GM23338 (cell line): ENCODE measurements around the gene ADM2. TPM values are rescaled to one million over a fixed set of nuclear protein-coding genes. Genes with fewer than 3 reads are reported as not detected.

Experiments
- ATAC-seq: fragments of 200-7000 bp; cut with Tn5 transposase; 3 replicates; pipeline ENCODE4 v1.9.1; 2020
- DNase-seq: peaks from one replicate; pipeline ENCODE4 v3.0.0-alpha.2; 2015; ENCODE audit warnings: low spot score
- H2AFZ ChIP-seq: fragments of 200-600 bp; sonication (generic); 2 replicates; pipeline ENCODE4 v1.8.0; 2016; ENCODE audit warnings: antibody characterized with exemption, mild to moderate bottlenecking, moderate library complexity
- H3F3A ChIP-seq: fragments of 200-600 bp; sonication (generic); replicated peaks from 2 replicates; pipeline ENCODE4 v1.8.0; 2017; ENCODE audit warnings: antibody characterized with exemption, mixed run types, low read depth
- H3K27ac ChIP-seq: fragments of 200-600 bp; sonication (generic); 2 replicates; pipeline ENCODE4 v1.6.1; 2016; ENCODE audit warnings: low read depth
- H3K27me3 ChIP-seq: fragments of 200-600 bp; sonication (generic); 2 replicates; pipeline ENCODE4 v1.8.0; 2016; ENCODE audit warnings: mild to moderate bottlenecking, mixed run types, moderate library complexity; ENCODE audit not compliant: insufficient read depth
- H3K36me3 ChIP-seq: fragments of 200-600 bp; sonication (generic); 2 replicates; pipeline ENCODE4 v1.8.0; 2016; ENCODE audit warnings: mild to moderate bottlenecking; ENCODE audit not compliant: insufficient read depth
- H3K4me1 ChIP-seq: fragments of 200-600 bp; sonication (generic); 2 replicates; pipeline ENCODE4 v1.8.0; 2016; ENCODE audit warnings: mild to moderate bottlenecking, moderate library complexity; ENCODE audit not compliant: insufficient read depth
- H3K4me2 ChIP-seq: fragments of 200-600 bp; sonication (generic); 2 replicates; pipeline ENCODE4 v1.7.1; 2017; ENCODE audit warnings: mixed run types
- H3K4me3 ChIP-seq: fragments of 200-600 bp; sonication (generic); 2 replicates; pipeline ENCODE4 v1.6.1; 2016; ENCODE audit warnings: mixed run types
- H3K79me2 ChIP-seq: fragments of 200-600 bp; sonication (generic); replicated peaks from 2 replicates; pipeline ENCODE4 v1.8.0; 2017; ENCODE audit warnings: mild to moderate bottlenecking; ENCODE audit not compliant: insufficient read depth
- H3K9me2 ChIP-seq: fragments of 200-600 bp; sonication (generic); 2 replicates; pipeline ENCODE4 v1.8.0; 2017; ENCODE audit not compliant: insufficient read depth
- H4K20me1 ChIP-seq: fragments of 200-600 bp; sonication (generic); replicated peaks from 2 replicates; pipeline ENCODE4 v1.8.0; 2017; ENCODE audit warnings: mild to moderate bottlenecking; ENCODE audit not compliant: insufficient read depth
- H3K27ac Mint-ChIP-seq: 2 replicates; pipeline ENCODE4 v1.8.0; 2020; ENCODE audit warnings: inconsistent platforms, mild to moderate bottlenecking, moderate library complexity, mixed read lengths
- H3K27me3 Mint-ChIP-seq: 3 replicates; pipeline ENCODE4 v1.8.0; 2022; ENCODE audit warnings: low read depth, mild to moderate bottlenecking, moderate library complexity, mixed read lengths, inconsistent platforms; ENCODE audit not compliant: insufficient read depth, poor library complexity
- H3K36me3 Mint-ChIP-seq: 3 replicates; pipeline ENCODE4 v1.8.0; 2021; ENCODE audit warnings: low read depth, mild to moderate bottlenecking, inconsistent platforms, moderate library complexity, mixed read lengths
- H3K4me1 Mint-ChIP-seq: 3 replicates; pipeline ENCODE4 v1.8.0; 2020; ENCODE audit warnings: mild to moderate bottlenecking, inconsistent platforms, mixed read lengths
- H3K4me3 Mint-ChIP-seq: 3 replicates; pipeline ENCODE4 v1.8.0; 2021; ENCODE audit warnings: moderate library complexity, mild to moderate bottlenecking, inconsistent platforms, mixed read lengths
- H3K9me3 Mint-ChIP-seq: 3 replicates; pipeline ENCODE4 v1.8.0; 2020; ENCODE audit warnings: moderate library complexity, mild to moderate bottlenecking, inconsistent platforms, mixed read lengths
- CREB1 ChIP-seq: fragments of 250-450 bp; sonication (Bioruptor Pico); IDR thresholded peaks from 2 replicates; pipeline ENCODE4 v1.5.0; 2020; ENCODE audit warnings: low read depth, mild to moderate bottlenecking, moderate library complexity
- CTCF ChIP-seq, 2 experiments: fragments of 200-600 bp in 1 of 2; sonication (generic) in 1 of 2; conservative IDR thresholded peaks; 2 replicates each; pipeline versions ENCODE4 v1.5.1 to v1.6.1; 2016 to 2017; ENCODE audit warnings: antibody characterized with exemption in 2 of 2, low read depth in 2 of 2, mild to moderate bottlenecking in 2 of 2, moderate library complexity in 1 of 2
- ETS1 ChIP-seq: IDR thresholded peaks from 2 replicates; pipeline ENCODE4 v1.6.1; 2016; ENCODE audit warnings: antibody characterized with exemption
- EZH2 ChIP-seq: fragments of 200-600 bp; sonication (generic); IDR thresholded peaks from one replicate; pipeline ENCODE4 v1.8.0; 2017; ENCODE audit warnings: antibody characterized with exemption, mild to moderate bottlenecking, low read depth; ENCODE audit not compliant: unreplicated experiment
- EZH2phosphoT487 ChIP-seq: fragments of 200-600 bp; sonication (generic); IDR thresholded peaks from one replicate; pipeline ENCODE4 v1.8.1; 2018; ENCODE audit warnings: antibody characterized with exemption; ENCODE audit not compliant: unreplicated experiment
- JUNB ChIP-seq: IDR thresholded peaks from one replicate; pipeline ENCODE4 v1.6.1; 2016; ENCODE audit warnings: antibody characterized with exemption; ENCODE audit not compliant: unreplicated experiment
- NANOG ChIP-seq: IDR thresholded peaks from 2 replicates; pipeline ENCODE4 v1.6.1; 2016; ENCODE audit warnings: antibody characterized with exemption, borderline replicate concordance
- POLR2AphosphoS5 ChIP-seq: IDR thresholded peaks from 2 replicates; pipeline ENCODE4 v1.6.1; 2016; ENCODE audit warnings: antibody characterized with exemption, low read depth
- REST ChIP-seq: IDR thresholded peaks from one replicate; pipeline ENCODE4 v1.6.1; 2018; ENCODE audit warnings: antibody characterized with exemption; ENCODE audit not compliant: unreplicated experiment
- STAT1 ChIP-seq: IDR thresholded peaks from one replicate; pipeline ENCODE4 v1.6.1; 2016; ENCODE audit warnings: antibody characterized with exemption; ENCODE audit not compliant: unreplicated experiment
- ZNF114 ChIP-seq: fragments of 250-450 bp; sonication (Bioruptor Pico); IDR thresholded peaks from 2 replicates; pipeline ENCODE4 v1.5.0; 2020; ENCODE audit warnings: mild to moderate bottlenecking, moderate library complexity
- ZNF331 ChIP-seq: fragments of 250-450 bp; sonication (Bioruptor Pico); IDR thresholded peaks from 2 replicates; pipeline ENCODE4 v1.5.0; 2020; ENCODE audit warnings: low read depth, mild to moderate bottlenecking, moderate library complexity
- polyA plus RNA-seq: library from polyadenylated mRNA; unstranded; fragments of >200 nt; fragmentation: Nextera tagmentation; extraction: Ambion mirVana; gene quantifications from 2 replicates; pipeline ENCODE4 v1.2.1, GENCODE V29; 2016
- total RNA-seq: library from RNA; depleted of rRNA; stranded (reverse); fragments of >200 nt; shearing (Covaris generic); gene quantifications from 2 replicates; pipeline ENCODE4 v1.2.3, GENCODE V29; 2014

The ADM2 gene
- total and polyA plus RNA-seq, 2 experiments from 2014 or later, result 3.3 to 7.1 TPM

- no peak overlapping the region for H2AFZ ChIP-seq
- H3K4me2 ChIP-seq, result no peak overlapping the region
- Mint-ChIP-seq H3K4me1 (no peaks in the 10 kb centered on the region; the same call in 2 of the 3 replicates), H3K27ac (no peak overlapping the region), H3K9me3 (no peaks in the 10 kb centered on the region), H3K4me3 (no peak overlapping the region), H3K27me3 (peaks cover 10% of the 10 kb centered on the region), H3K36me3 (peaks cover 41% of the 10 kb centered on the region)
- H3K27ac ChIP-seq, result no peak overlapping the region
- peaks cover 6% of the 10 kb centered on the region for H4K20me1 ChIP-seq
- H3F3A ChIP-seq, result 0 out of 2 replicates have a peak, but pooled peaks cover 3% of the 10 kb centered on the region
- H3K4me1 ChIP-seq, result no peaks in the 10 kb centered on the region
- no peak for ATAC-seq
- TF ChIP-seq EZH2phosphoT487, result no peak
- no peaks in the 10 kb centered on the region for H3K27me3 ChIP-seq
- no peak overlapping the region for H3K4me3 ChIP-seq
- no peaks in the 10 kb centered on the region for H3K36me3 ChIP-seq
- H3K9me2 ChIP-seq, result no peaks in the 10 kb centered on the region
- DNase-seq, result no peak
- H3K79me2 ChIP-seq, result no peaks in the 10 kb centered on the region
Observed at GRCh38 chr22:50460938-50461337, 20.4 kb upstream of the ADM2 start.

GRCh38 chr22:50461536-50461935, 19.8 kb upstream of the ADM2 start:
- Histone ChIP-seq H3K4me1 (no peaks in the 10 kb centered on the region), H3K27me3 (no peaks in the 10 kb centered on the region), H2AFZ (no peak overlapping the region), H3K4me3 (no peak overlapping the region), H3K79me2 (no peaks in the 10 kb centered on the region), H3K36me3 (no peaks in the 10 kb centered on the region), H3K27ac (no peak overlapping the region), H3F3A (0 out of 2 replicates have a peak, but pooled peaks cover 3% of the 10 kb centered on the region), H3K9me2 (no peaks in the 10 kb centered on the region), H3K4me2 (no peak overlapping the region), H4K20me1 (peaks cover 6% of the 10 kb centered on the region)
- no peak overlapping the region for H3K4me3 Mint-ChIP-seq
- ATAC-seq (no peak), DNase-seq (no peak)
- no peaks in the 10 kb centered on the region; the same call in 2 of the 3 replicates for H3K4me1 Mint-ChIP-seq
- H3K9me3 Mint-ChIP-seq, result no peaks in the 10 kb centered on the region
- peaks cover 47% of the 10 kb centered on the region for H3K36me3 Mint-ChIP-seq
- peaks cover 10% of the 10 kb centered on the region for H3K27me3 Mint-ChIP-seq
- H3K27ac Mint-ChIP-seq, result no peak overlapping the region
- no peak for TF ChIP-seq ZNF114 (CRISPR knock-in tag)
- TF ChIP-seq NANOG, result no peak
- TF ChIP-seq JUNB, result no peak
- no peak for TF ChIP-seq ETS1
- TF ChIP-seq ZNF331 (CRISPR knock-in tag), result no peak
- no peak for TF ChIP-seq CREB1 (CRISPR knock-in tag)
- no peak for TF ChIP-seq EZH2
- no peak for TF ChIP-seq REST
- no peak for TF ChIP-seq POLR2AphosphoS5
- TF ChIP-seq STAT1, result no peak
- no peak for TF ChIP-seq CTCF (conservative IDR thresholded peaks at IDR 0.05; ENCODE audit: low read depth in 2 of 2)
